Breast epithelium (tissue), 3 donors: Measurements from ENCODE around the gene PLIN1.

Experiments used
- POLR2A ChIP-seq: fragments of 450-650 bp; IDR thresholded peaks from one replicate; pipeline ENCODE4 v1.6.1; 2016; ENCODE audit warnings: antibody characterized with exemption, mild to moderate bottlenecking, moderate library complexity
- TF ChIP-seq, protein P1 (sequence below), 3 donors: fragments of 450-650 bp; IDR thresholded peaks; one replicate each; pipeline ENCODE4 v1.5.1; 2016 to 2017; ENCODE audit warnings: antibody characterized with exemption in 3 of 3, mild to moderate bottlenecking in 3 of 3, moderate library complexity in 3 of 3

DNA sequence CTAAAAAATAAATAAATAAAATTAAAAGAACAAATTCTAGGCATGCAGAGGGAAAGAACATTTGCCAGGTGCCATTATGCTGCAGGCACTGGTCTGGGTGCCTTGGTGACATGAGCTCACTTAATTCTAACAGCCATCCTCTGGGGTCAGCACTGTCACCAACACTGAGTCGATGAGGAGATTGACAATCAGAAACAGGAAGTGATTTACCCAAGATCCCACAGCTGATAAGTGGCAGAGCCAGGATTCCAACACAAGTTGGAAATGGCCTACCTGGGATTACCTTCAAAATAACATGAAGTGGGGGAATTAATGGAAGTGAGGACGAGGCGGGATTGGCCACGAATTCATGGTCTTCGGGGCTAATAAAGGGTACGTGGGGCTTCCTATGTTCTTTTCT is 3.6 kb downstream of the PLIN1 start:
- TF ChIP-seq, protein P1, sequence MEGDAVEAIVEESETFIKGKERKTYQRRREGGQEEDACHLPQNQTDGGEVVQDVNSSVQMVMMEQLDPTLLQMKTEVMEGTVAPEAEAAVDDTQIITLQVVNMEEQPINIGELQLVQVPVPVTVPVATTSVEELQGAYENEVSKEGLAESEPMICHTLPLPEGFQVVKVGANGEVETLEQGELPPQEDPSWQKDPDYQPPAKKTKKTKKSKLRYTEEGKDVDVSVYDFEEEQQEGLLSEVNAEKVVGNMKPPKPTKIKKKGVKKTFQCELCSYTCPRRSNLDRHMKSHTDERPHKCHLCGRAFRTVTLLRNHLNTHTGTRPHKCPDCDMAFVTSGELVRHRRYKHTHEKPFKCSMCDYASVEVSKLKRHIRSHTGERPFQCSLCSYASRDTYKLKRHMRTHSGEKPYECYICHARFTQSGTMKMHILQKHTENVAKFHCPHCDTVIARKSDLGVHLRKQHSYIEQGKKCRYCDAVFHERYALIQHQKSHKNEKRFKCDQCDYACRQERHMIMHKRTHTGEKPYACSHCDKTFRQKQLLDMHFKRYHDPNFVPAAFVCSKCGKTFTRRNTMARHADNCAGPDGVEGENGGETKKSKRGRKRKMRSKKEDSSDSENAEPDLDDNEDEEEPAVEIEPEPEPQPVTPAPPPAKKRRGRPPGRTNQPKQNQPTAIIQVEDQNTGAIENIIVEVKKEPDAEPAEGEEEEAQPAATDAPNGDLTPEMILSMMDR (IDR thresholded peaks at IDR 0.05) = no peak
- TF ChIP-seq POLR2A = no peak
